Inflammatory macrophage (primary cell): ENCODE data around the gene MTA3.
A peak's percentile ranks its signal among the peaks of the same experiment; 100 is the strongest.

ENCODE experiments used
- DNase-seq, 2 donors: peaks; one replicate each; pipeline ENCODE4 v3.0.0-alpha.2; 2020 to 2022

The MTA3 gene

GRCh38 chr2:42789751-42790150 is 221.3 kb downstream of the MTA3 start:
- DNase-seq, result no peak

GRCh38 chr2:42791606-42792005 is 223.2 kb downstream of the MTA3 start:
- DNase-seq, result no peak

- DNase-seq, result peak; percentile 61 to 72
These were observed 223.7 kb downstream of the MTA3 start for GRCh38 chr2:42792087-42792582.

GRCh38 chr2:42792583-42793333 is 224.3 kb downstream of the MTA3 start, which contains the start of gene HAAO:
HAAO (minus strand) TSS chr2:42792583; CDS start chr2:42792536, 47 bp downstream.
- peak; percentile 51 to 64 for DNase-seq

GRCh38 chr2:42793334-42794270 is 225.2 kb downstream of the MTA3 start:
- no peak for DNase-seq

- no peak for DNase-seq
These were observed 226.0 kb downstream of the MTA3 start for GRCh38 chr2:42794271-42795046.

GRCh38 chr2:42795275-42795674 is 226.8 kb downstream of the MTA3 start:
- no peak for DNase-seq

GRCh38 chr2:42795841-42796301 is 227.4 kb downstream of the MTA3 start:
- peak; percentile 35 to 38 for DNase-seq

- no peak for DNase-seq
These were observed 228.2 kb downstream of the MTA3 start for GRCh38 chr2:42796427-42797248.

GRCh38 chr2:42797281-42797680 is 228.8 kb downstream of the MTA3 start:
- DNase-seq, result no peak

- DNase-seq, result no peak
These were observed 231.4 kb downstream of the MTA3 start for GRCh38 chr2:42799881-42800280.

GRCh38 chr2:42800461-42800962 is 232.1 kb downstream of the MTA3 start:
- DNase-seq, result peak in 1 of 2 donors; percentile 24

GRCh38 chr2:42800981-42801380 is 232.5 kb downstream of the MTA3 start:
- DNase-seq, result peak in 1 of 2 donors; percentile 25

- no peak for DNase-seq
These were observed 232.9 kb downstream of the MTA3 start for GRCh38 chr2:42801381-42801780.

GRCh38 chr2:42802150-42802549 is 233.7 kb downstream of the MTA3 start:
- no peak for DNase-seq

GRCh38 chr2:42804338-42804737 is 235.9 kb downstream of the MTA3 start:
- peak; percentile 92 to 97 for DNase-seq

- DNase-seq, result no peak
These were observed 236.5 kb downstream of the MTA3 start for GRCh38 chr2:42804891-42805290.
